Measurements from ENCODE around the gene CAPN15.
A peak's percentile ranks its signal among the peaks of the same experiment; 100 is the strongest.

Gene CAPN15

GRCh38 chr16:566475-567372, 39.2 kb downstream of the CAPN15 start, which contains the start of gene NHLRC4:
Gene NHLRC4, plus strand, starts transcription at chr16:567005. Its CDS starts 1,043 bp downstream, at chr16:568048.
- Histone ChIP-seq H3K4me3 (IDR thresholded peaks at IDR 0.05; ENCODE audit: insufficient read depth, low read depth, low read length) (no peak within 1 kb of the TSS), H3K9ac (peak within 1 kb of the TSS; percentile 37; the same call in 1 of the 2 replicates), H2AFZ (ENCODE audit: low read depth) (peak within 1 kb of the TSS; percentile 44), H4K20me1 (ENCODE audit: insufficient read depth) (no peaks in the 10 kb centered on the region), H3K4me2 (peak within 1 kb of the TSS; percentile 73), H3K79me2 (ENCODE audit: insufficient read depth, low read depth) (peaks cover 9% of the 10 kb centered on the region; the same call in 1 of the 2 replicates), H3K36me3 (ENCODE audit: insufficient read depth) (no peaks in the 10 kb centered on the region), H3K27ac (peak within 1 kb of the TSS; percentile 61), H3K27me3 (ENCODE audit: insufficient read depth, low read depth) (peaks cover 6% of the 10 kb centered on the region; the same call in 1 of the 2 replicates), H3K4me1 (ENCODE audit: low read depth, poor library complexity, severe bottlenecking) (peaks cover 30% of the 10 kb centered on the region)
- TF ChIP-seq CTCF (conservative IDR thresholded peaks at IDR 0.05; ENCODE audit: low read depth, low read length), result no peak

GRCh38 chr16:567373-568256, 40.1 kb downstream of the CAPN15 start:
- H3K27ac ChIP-seq, result peak overlapping the region; percentile 61
- peak overlapping the region; percentile 37; the same call in 1 of the 2 replicates for H3K9ac ChIP-seq

GRCh38 chr16:568401-569258, 41.1 kb downstream of the CAPN15 start:
- Histone ChIP-seq H3K4me1 (ENCODE audit: low read depth, poor library complexity, severe bottlenecking) (peaks cover 30% of the 10 kb centered on the region), H3K79me2 (ENCODE audit: insufficient read depth, low read depth) (peaks cover 9% of the 10 kb centered on the region; the same call in 1 of the 2 replicates), H3K4me2 (peak overlapping the region; percentile 62), H3K36me3 (ENCODE audit: insufficient read depth) (no peaks in the 10 kb centered on the region), H3K9ac (peak overlapping the region; percentile 55; the same call in 1 of the 2 replicates), H2AFZ (ENCODE audit: low read depth) (peak overlapping the region; percentile 56; the same call in 1 of the 2 replicates), H3K27ac (no peak overlapping the region), H3K27me3 (ENCODE audit: insufficient read depth, low read depth) (no peaks in the 10 kb centered on the region), H3K4me3 (IDR thresholded peaks at IDR 0.05; ENCODE audit: insufficient read depth, low read depth, low read length) (no peak overlapping the region), H4K20me1 (ENCODE audit: insufficient read depth) (no peaks in the 10 kb centered on the region)
- TF ChIP-seq CTCF (conservative IDR thresholded peaks at IDR 0.05; ENCODE audit: low read depth, low read length), result no peak

More at GRCh38 chr16:567373-568256, 40.1 kb downstream of the CAPN15 start:
- Histone ChIP-seq H4K20me1 (ENCODE audit: insufficient read depth) (no peaks in the 10 kb centered on the region), H3K4me3 (IDR thresholded peaks at IDR 0.05; ENCODE audit: insufficient read depth, low read depth, low read length) (no peak overlapping the region), H3K79me2 (ENCODE audit: insufficient read depth, low read depth) (peaks cover 9% of the 10 kb centered on the region; the same call in 1 of the 2 replicates), H2AFZ (ENCODE audit: low read depth) (peak overlapping the region; percentile 44; the same call in 1 of the 2 replicates), H3K4me1 (ENCODE audit: low read depth, poor library complexity, severe bottlenecking) (peaks cover 30% of the 10 kb centered on the region), H3K4me2 (peak overlapping the region; percentile 73), H3K27me3 (ENCODE audit: insufficient read depth, low read depth) (peaks cover 2% of the 10 kb centered on the region; the same call in 1 of the 2 replicates), H3K36me3 (ENCODE audit: insufficient read depth) (no peaks in the 10 kb centered on the region)
- TF ChIP-seq CTCF (conservative IDR thresholded peaks at IDR 0.05; ENCODE audit: low read depth, low read length), result no peak

All from KMS-11 (cell line).